Stimulated activated CD8-positive, alpha-beta memory T cell treated with anti-CD3 and anti-CD28 coated beads, Interleukin-12 subunit alpha, Interleukin-12 subunit beta, amount 100 ng/mL, for 1 hour (primary cell): ENCODE measurements around the gene GRPR.

ENCODE experiments used
- DNase-seq: peaks from one replicate; pipeline ENCODE4 v3.0.0-alpha.2; 2020; ENCODE audit warnings: low read depth

The GRPR gene

DNA sequence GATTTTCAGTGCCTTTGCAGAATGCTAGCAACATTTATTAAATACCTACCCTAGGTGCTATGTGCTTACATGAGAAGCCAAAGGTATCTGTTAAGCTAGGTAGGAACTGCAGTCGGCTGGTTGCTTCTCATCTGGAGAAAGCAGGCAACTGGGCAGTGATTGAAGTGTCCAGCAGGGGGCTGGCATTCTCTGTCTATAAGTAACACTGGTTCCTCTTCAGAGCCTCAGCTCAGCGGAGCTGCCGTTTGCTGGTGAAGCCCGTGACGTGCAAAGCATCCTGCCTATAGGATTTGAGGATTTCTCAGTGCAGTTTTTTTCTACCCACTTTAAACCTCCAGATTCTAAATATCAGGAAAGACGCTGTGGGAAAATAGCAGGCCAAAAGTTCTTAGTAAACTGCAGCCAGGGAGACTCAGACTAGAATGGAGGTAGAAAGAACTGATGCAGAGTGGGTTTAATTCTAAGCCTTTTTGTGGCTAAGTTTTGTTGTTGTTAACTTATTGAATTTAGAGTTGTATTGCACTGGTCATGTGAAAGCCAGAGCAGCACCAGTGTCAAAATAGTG lies at the start of gene GRPR:
Gene GRPR, plus strand, starts transcription at position 344 of the 565 bp plus-strand sequence. CDS start 389 bp downstream, outside the sequence.
- DNase-seq: peak; percentile 12

DNA sequence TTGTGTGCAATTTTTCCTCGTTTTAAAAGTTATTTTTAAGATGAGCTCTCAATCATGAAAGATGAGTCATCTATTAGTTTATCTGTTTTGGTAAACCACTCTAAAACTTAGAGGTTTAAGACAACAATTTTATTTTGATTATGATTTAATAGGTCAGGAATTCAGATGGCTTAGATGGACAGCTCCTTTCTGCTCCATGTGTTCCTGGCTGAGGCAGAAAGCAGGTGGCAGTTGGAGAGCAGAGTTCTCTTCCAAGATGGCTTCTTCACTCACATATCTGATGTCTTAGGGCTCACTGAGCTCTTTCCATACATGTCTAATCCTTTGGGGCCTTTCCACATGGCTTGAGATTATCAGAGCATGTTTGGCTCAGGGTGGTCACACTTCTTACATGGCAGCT lies 48.3 kb upstream of the GRPR start:
- DNase-seq: no peak

DNA sequence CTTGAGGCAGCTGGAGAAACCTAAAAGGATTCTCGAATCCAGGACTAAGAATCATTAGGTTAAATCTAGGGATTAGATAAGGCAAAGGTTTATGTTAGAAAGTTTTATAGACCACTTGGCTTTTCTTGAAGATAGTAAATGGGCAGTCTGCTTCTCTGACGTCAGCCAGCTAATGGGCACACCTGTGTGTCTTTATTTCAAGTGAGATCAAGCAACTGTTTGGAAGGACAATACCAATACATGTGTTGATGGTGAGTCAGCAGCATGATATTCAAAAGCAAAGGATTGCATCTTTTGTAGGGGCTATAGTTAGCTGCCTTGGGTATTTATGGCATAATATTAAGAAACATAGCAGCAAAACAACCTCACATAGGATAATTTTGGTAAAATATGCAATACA lies 46.5 kb upstream of the GRPR start:
- DNase-seq: no peak

DNA sequence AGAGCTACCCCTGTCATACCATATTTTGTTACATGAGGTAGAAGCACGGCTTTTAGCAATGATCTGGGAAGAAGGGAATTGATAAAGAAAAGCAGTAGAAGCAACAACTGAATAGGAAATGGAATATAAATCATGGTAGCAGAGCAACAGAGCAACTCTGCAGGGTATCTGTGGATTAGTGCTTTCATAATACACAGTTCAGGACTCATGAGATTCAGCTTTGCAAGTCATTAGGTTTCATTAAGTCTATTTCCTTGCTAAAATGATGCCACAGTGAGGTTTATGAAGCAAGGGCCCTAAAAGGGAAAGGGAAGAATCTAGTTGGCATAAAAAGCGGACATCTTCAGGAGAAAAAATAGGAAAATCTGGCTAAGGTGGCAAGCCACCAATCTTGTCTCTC lies 45.6 kb upstream of the GRPR start:
- DNase-seq: no peak

DNA sequence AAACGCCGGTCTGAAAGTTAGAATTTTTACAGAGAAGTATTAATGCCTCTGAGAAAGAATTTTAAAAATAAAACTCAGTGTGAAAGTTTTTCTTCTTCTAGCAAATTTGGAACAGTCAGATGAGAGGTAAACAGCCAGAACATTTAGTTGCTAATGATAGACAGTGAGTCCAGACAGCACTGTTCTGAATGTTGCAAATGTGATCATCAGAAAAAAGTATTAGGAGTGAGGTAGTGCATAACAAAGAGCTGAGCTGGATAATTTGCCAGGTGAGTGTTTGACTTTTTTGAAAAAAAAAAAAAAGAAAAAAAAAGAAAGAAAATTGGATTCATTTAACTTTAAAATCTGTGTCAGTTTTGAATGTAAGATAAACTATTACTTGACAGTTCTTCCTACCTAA lies 42.0 kb upstream of the GRPR start:
- DNase-seq: no peak

DNA sequence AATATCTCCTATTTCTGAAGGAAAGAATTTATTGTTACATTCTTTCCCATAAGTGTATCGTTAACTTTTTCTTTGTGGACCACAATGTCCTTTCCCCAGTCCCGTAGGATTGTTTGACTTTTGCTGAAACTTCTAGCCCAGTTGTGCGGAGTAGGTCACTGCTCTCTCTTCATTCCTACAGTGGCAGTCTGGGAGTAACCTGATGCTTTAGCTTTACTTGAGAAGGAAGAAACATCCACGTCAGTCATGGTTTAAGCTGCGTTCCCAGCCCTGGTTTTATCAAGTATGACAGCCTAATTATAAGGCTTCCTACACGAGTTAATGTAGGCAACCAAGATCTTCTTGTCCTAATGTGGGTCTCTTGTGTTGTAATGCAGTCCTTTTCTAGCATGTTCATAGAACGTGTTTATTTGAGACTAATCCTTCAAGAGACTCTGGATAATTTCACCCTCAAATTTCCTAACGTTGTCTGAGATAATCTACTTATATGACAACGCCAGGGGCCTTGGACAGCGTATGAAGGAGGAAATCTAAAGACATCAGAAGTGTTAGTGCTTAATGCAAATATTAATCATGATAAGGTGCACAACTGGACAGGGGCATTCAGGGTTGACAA lies 40.8 kb upstream of the GRPR start:
- no peak for DNase-seq

DNA sequence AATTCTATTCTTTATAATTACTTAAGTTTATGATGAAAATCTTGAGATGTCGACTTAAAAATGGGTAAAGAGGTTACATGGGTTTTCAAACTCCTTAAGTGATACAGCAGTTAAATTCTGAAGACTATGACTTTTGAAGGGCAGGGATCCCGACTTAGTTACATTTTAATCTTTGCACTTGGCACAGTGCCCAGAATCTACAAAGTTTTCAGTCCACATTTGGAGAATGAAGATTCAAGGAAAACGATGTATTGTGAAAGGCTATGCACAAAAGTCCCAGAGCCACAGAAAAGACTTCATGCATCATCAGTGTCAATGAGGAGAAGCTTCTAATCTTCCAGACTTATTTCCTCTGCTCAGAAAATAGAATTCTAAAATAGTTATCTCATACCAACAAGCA lies 36.3 kb upstream of the GRPR start:
- DNase-seq: no peak

DNA sequence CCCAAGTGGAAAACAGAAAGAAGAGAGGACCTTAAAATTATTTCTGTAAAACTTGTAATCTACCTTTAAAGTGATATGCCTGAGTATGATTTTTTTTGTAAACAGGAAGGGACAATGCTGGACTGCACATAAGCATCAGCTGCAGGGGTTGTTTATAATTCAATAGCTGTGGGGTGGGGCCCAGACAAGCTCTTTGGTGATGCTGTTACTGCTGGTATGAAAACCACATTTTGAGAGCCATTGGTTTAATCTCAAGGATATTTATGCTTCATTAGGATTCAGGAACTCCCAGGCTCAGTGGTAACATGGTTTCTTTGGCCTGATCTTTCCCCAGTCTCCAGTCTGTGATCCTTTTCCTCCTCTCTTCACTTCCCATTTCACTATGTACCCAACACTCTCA lies 34.3 kb upstream of the GRPR start:
- no peak for DNase-seq

DNA sequence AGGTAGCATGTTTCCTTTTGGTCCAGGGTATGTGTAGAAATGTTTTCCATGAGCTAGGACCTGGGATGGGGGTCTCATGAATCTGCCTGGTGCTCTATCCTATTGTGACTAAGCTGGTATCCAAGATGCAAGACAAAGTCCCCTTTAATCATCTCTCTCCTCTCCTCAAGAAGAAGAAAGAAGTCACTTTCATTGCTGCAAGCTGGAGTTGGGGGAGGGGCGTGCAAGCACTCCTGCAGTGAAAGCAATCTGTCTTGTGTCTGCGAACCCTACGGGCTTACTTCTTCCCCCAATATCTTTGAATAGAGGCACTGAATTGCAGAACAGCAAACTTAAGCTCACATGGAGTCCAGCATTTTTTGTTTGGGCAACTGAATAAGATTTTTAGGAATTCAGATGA lies 27.2 kb upstream of the GRPR start:
- no peak for DNase-seq

DNA sequence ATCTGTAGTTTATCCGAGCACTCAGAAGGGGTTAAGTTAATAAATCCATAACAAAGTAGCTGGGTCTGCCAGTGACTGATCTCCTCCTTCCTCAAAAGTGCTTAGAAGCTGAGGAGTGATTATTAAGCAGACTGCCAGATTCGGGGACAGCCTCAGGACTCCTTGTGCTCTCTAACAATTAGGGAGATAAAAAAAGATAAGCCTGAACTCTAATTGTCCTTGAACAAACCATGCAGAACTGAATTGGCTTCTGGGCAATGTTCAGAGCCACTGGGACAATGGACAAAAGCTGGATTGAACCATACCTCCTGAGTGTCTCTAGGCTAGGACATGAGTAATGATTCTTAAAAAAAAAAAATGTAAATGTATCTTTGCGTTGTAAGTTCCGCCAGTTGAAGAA lies 22.7 kb upstream of the GRPR start:
- no peak for DNase-seq

DNA sequence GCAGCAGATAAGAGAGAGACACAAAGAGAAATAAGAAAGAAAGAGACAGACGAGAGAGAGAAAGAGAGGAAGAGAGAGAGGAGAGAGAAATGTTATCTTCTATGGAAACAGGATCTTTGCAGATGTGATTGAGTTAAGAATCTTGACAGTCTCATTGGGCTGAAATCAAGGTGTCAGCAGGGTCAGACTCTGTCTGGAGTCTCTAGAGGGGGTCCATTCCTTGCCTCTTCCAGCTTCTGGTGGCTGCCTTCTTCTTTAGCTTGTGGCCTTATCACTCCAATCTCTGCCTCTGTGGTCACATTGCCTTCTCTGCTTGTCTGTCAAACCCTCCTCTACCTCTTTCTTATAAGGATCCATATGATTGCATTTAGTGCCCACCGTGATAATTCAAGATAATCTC lies 21.8 kb upstream of the GRPR start:
- no peak for DNase-seq

DNA sequence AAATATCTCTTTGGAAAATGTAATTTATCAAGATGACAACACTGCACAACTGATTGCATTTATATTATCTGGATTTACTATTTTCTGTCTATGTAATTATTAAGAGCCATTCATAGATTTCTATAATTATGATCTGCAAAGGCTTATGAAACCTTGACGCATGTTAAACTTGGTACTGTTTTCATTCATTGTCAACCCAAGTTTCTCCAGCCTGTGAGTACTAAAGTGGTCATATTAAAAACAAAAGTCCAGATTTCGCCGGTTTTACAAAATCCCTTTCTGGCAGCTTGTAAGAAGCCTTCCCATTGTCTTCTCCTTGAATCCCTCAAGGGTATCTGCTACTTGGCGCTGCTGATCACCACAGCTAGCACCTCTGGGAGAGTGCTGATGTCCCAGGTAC lies 19.7 kb upstream of the GRPR start:
- no peak for DNase-seq

DNA sequence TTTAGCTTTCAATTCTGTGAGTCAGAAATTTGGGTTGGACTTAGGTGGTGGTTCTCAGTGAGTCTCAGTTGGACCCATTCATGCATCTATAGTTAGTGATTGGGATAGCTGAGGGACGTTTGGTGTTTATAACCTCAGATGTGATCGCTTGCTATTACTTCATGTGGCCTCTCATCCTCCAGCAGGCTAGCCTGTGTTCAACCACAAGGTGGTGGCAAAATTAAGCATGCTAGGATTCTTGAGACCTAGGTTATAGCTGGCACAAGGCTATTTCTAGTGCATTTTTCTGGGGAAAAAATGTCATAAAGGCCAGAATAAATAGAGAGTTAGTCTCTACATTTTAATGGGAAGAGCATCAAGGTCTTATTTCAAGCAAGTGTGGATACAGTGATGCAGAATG lies 10.9 kb upstream of the GRPR start:
- DNase-seq: no peak

DNA sequence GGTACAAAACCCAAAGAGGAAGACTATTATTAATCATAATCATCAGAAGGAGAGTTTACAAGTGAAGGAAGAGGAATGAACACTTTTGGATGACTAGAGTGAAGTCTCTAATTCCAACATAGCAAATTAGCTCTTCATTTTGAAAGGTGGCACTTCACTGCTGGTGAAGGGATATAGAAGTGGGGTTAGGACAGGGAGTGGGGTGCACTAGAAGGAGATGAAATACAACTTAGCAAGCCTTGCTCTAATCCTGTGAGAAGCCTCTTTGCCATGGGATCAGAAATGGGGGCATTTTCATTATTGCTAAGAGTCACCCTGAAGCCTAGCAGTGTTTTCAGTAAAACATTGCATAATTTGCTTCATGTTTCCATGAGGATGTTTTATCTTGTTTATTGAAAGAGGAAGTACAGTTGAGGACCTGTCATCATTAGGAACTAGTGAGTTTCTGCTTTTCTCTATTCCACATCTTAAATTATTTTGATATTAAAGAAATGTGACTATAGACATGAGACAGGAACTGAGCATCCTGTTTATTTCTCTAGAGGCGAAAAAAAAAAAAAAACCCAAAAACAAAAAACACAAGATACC lies 9.3 kb upstream of the GRPR start:
- no peak for DNase-seq

DNA sequence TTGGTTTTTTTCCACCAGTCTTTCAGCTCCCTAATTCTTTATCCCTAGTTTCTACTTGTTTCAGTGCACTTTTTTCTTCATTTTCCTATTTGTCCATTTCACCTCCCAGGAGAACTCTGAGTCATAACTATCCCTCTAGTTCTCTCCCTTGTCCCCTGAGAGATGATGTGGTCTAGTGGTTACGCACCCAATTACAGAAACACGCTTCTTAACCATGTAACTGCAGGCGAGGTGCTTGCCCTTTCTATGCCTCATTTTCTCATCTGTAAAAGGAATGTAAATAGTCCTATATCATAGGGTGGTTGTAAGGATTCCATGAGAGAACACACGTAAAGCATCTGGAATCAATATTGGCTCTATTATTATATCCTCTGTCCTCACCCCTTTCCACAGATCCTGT lies 8.8 kb upstream of the GRPR start:
- no peak for DNase-seq

DNA sequence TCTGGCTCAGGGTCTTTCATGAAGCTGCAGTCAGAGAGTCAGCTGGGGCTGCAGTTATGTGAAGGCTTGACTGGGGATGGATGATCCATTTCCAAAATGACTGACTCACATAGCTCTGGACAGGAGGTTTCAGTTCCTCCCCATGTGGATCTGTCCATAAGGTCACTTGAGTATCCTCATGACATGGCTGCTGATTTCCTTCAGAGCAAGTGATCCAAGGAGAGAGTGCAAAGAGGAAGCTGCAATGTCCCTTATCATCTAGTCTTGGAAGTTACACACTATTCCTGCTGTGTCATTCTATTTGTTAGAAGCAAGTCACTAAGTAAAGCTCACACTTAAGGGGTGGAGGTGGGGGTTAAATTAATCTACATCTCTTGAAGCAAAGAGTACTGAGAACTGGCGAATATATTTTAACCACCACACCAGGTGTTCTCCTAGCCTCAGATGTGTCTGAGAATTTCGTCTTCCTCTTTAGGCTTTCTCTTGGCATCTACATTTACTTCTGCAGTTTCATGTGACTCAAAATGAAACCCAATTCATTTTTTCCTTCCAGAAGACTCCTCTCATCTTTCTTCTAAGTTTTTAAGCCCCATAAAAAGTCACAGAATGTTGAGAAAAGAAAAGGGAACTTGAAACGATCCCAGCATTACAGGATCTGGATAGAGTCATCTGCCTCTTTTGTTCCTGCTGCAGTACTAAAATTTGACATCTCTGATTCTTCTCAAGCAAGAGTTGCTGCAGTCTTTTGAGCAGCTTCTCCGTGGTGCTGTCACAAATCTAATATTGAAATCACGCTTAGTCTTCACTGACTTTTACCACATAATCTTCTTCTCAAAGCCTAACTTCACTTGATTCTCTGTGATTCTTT lies 3.8 kb upstream of the GRPR start:
- no peak for DNase-seq

DNA sequence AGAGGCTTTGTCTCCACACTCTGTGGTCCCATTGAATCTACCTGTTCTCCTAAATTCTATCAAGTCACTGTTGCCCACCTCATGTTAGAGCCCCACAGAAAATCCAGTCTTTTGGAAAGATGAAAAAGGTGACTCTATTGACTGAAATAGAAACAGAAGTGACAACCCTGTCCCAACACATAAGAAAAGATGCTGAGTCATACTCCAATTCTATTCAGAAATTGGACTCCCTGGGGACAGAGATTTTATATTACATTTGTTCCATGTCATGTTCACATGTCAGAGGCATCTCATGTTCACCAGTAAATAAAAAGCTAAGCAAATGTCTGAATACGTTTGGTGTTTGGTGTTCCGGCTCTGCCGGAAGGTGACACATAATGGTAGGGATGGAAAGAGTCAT lies 2.9 kb upstream of the GRPR start:
- no peak for DNase-seq

DNA sequence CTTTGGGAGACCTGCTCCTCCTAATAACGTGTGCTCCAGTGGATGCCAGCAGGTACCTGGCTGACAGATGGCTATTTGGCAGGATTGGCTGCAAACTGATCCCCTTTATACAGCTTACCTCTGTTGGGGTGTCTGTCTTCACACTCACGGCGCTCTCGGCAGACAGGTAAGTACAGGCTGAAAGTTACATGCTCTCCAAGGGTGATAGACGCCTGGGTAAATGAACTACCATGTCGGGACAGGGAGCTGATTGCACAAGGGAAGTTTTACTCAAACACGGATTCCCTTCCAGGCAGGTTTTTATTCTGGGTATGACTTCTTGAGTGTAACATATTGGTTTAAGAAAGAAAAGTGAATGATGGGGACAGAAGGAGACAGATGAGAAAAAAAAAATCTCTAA lies 836 bp downstream of the GRPR start:
- DNase-seq: no peak

DNA sequence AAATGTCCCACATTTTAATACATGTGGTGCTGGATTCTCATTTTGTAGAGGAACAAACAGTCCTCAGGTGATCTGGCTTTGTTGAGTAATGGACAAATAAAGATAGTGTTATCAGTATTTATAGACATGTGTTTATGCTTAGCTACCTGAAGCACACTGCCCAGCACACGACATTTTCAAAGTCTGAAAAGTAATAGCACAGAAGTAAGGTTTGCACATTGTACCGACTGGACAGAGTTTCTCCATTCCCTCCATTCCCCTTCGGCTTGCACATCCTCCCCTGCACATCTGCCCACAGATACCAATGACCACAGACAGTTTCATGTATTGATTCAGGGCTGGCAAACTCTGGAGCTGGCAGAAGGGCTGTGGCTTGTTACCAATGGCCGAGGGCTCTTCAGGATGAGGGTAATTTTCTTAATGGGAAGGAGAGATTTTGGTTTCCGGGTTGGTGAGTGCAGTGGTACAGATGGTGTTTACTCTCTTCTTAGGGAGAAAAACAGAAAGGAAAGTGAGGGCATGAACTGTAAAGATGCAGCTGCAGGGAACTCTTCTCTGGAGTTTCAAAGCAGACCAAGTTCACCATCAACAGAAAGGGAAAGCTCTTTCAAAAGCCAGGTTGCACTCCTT lies 2.3 kb downstream of the GRPR start:
- DNase-seq: no peak

DNA sequence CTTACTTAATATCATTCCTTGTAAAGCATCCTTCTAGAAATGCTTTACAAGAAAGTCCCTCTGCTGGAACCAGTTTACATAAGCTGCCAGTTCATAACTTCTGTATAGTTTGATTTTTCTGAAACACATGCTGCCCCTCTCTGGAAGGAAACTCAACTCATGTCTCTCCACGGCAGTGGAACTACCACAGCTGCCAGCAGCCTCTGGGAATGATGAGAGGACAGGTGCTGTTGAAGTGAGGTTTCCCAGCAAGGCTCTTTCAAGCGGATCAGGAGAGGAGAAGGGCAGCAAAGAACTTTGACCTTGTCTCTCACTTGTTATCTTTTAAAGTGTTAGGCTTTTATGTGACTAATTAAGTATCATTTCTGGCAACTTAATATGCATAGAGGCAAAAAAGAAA lies 7.3 kb downstream of the GRPR start:
- no peak for DNase-seq

DNA sequence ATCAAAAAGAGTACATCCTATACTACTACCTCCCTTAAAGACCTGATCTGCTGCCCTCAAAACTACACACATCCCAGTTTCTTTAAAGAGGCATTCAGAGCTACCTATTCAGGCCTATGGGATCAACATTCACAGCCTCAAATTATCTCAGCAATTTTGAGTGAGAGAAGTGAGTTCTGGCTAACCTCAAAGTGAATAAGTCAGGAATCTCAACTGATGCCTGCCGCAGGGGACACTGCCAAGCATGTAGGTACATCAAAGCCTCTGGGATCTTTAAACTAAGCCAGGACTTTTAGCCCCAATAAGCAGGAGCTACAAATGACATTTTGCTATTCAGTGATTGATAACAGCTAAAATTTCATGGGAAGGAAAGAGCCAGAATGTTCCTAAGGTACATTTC lies 11.6 kb downstream of the GRPR start:
- DNase-seq: no peak

DNA sequence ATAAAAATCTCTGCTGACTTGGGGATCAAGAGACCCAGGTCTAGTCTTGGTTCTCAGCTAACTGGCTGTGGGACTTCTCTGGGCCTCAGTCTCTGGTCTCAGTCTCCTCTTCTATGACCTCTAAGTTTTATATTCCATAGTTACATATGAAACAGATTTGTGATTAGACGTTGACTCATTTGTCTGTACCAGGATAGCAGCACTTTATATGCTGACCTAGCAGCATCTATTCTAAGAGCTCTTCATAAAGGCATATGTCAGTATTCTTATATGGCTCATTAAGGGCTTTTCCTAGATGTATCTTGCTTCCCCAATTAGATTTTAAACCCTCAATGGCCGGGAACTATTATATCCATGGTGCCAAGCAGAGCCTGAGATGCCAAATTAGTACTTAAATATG lies 12.7 kb downstream of the GRPR start:
- no peak for DNase-seq
